HL-60/S4 (cell line): ENCODE measurements around the gene CSNK2A3.
"Not testable (repeated sequence)": the region's sequence is repeated elsewhere in the genome, so short reads cannot be mapped to it uniquely, and the experiment has no call there.

ENCODE experiments used
- in situ Hi-C: fragments of 300-500 bp; cut with MboI; formaldehyde crosslinking; loops from 2 replicates; pipeline ENCODE4 v1.14.3; 2022; ENCODE audit warnings: low sequenced_read_pairs

Gene CSNK2A3

DNA sequence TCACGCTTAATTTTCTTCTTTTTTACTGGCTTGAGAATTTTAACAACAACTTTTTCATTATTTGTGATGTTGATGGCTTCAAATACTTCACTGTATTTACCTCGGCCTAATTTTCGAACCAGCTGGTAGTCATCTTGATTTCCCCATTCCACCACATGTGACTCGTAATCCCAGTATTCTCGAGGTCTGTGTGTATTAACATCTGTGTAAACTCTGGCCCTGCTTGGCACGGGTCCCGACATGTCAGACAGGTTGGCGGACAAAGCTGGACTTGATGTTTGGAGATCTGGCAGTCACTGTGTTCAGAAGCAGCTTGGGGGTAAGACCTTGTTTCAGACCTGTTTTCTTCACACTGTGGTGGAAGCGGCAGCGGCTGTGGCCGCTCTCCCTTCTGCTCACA is at the start of gene CSNK2A3:
CSNK2A3 (minus strand) TSS at position 373 of the 400 bp plus-strand sequence; CDS start at position 242, 131 bp downstream.
- in situ Hi-C loops: not testable (repeated sequence)

- in situ Hi-C loops: no loop called here
Measured at GRCh38 chr11:11401960-11402535, 49.0 kb upstream of the CSNK2A3 start.

DNA sequence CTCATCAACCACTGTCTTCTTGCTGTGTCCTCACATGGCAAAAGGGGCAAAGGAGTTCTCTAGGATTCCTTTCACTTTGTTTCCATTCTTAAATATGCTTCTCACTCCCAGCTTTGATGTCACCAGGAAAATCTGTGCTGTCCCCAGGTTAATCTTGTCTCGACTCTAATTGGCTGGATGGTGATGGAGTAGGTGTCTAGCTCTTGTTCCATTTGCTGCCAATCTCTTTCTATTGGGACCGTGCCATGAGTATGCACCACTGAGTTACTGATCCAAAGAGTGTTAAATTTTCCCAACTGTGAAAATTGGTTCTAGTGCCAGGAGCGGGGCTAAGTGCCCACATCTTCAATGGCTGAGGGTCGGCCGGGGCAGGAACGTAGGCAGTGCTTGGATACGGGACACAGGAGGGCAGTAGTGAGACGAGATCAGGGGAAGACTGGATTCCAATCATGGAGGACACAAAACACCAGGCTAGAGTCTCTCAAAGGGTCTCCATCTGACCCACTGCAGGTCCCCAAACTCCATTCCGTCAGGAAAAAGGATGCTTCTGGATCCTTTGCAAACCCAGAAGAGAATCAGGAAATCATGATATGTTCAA is 47.7 kb upstream of the CSNK2A3 start:
- in situ Hi-C loops: no loop called here

DNA sequence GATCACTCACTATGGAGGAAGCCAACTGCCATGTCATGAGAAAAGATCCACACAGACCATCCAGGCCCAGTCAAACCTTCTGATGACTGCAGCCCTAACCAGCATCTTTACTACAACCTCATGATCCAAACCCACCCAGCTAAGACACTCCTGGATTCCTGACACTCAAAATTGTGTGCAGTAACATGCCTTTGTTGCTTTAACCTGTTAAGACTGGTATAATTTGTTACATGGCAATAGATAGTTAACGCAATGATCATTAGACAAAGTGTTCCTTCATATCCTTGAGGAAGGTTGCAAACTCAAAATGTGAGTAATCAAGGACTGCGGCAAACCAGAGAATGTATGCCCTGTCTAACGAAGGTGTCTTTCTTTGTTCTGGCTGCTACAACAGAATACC is 47.1 kb upstream of the CSNK2A3 start:
- in situ Hi-C loops: no loop called here

DNA sequence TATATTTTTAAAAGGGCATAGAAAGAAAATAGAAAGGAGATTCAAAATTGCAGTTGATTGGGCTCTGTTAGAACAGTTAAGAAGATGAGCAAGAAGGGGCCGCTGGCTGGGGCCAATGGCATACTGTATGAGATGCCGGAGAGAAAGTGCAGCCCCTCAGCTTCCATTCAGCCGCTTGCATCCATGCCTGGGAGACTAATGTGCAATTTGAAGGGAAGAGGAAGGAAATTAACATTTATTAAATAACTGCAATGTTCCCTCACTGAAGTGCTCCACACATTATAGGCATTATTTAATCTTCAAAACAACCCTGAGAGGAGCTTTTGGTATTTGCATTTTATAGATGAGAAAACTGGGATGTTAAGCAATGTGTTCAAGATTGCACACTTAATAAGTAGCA is 44.7 kb upstream of the CSNK2A3 start:
- in situ Hi-C loops: no loop called here

GRCh38 chr11:11397036-11397415 is 44.0 kb upstream of the CSNK2A3 start:
- in situ Hi-C loops: no loop called here

DNA sequence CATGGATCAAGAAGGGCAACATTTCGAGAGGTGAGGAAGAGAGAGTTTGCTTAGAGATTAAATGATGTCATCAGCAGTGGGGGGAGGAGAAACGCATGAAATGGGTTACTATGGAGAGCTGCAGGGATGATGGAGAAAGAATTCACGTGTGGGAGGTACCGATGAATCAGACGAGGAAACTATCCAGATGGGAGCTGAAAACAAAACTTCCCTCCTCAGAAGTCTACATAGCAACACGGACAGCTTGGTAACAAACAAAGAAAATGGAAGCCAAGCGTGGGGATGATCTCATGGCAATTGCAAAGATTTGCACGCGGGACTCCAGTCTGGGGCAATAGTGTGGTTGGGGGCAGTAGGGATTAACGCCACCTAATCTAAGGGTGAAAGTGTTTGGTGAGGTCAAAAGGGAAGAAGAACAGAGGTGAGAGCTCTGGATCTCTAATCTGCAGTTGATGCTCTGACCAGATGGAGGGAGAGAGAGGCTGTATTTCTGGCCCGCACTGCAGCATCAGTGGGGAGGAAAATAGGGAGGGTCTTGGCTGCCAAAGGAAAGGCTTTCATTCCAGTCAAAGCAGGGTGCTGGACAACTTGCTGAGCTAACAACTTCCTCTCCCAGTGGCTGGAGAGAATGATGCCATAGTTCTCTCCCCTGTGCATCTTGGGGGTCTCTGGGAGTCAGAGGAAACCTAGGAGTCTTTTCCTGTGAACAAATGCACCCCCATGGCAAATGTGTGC is 43.4 kb upstream of the CSNK2A3 start:
- in situ Hi-C loops: no loop called here

DNA sequence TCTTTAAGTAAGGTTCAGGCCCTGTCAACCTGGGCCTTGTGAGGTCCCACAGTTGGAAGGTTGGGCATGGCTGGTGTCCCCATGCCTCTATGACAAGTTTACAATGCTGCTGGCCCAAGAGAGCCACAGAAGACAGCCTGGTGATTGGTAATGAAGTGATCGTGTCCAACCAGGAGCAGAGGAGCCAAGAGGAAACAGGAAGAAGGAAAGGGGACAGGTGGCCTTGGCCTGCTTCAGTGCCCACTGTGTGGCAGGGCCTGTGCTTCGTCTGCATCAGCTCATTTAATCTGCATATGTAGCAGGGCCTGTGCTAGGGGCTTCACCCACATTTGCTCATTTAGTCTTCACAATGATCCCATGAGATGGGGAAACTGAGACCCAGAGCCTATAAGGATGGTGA is 42.1 kb upstream of the CSNK2A3 start:
- in situ Hi-C loops: no loop called here

- in situ Hi-C loops: no loop called here
Measured at GRCh38 chr11:11394241-11394640, 41.2 kb upstream of the CSNK2A3 start.

DNA sequence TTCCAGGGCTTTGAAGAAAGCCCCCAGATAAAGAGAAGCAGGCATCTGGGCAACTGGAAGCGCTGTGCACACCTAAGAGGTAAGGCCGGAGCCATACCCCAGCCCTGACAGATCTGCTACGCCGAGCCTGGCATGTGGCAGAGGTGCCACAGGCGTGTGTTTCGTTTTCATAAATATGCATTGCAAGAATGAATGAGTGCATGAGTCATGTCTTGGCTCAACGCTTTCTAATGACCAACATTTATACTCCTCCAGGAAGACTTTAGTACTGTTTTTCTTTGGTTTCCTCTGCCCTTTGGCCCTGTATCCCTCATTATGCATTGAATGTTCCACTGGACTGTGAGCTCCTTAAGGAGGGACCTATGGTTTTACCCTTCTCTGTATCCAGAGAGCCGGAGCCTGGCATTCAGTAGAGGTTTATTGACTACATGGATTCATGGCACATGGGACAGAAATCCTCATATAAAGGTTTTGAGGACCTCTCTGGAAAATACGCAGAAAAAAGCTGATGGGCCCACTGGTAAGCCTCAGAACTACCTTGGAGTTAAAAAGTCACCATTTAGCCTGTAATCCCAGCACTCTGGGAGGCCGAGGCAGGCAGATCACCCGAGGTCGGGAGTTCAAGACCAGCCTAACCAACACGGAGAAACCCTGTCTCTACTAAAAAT is 38.9 kb upstream of the CSNK2A3 start:
- in situ Hi-C loops: no loop called here

GRCh38 chr11:11391169-11391568 is 38.1 kb upstream of the CSNK2A3 start:
- in situ Hi-C loops: no loop called here

DNA sequence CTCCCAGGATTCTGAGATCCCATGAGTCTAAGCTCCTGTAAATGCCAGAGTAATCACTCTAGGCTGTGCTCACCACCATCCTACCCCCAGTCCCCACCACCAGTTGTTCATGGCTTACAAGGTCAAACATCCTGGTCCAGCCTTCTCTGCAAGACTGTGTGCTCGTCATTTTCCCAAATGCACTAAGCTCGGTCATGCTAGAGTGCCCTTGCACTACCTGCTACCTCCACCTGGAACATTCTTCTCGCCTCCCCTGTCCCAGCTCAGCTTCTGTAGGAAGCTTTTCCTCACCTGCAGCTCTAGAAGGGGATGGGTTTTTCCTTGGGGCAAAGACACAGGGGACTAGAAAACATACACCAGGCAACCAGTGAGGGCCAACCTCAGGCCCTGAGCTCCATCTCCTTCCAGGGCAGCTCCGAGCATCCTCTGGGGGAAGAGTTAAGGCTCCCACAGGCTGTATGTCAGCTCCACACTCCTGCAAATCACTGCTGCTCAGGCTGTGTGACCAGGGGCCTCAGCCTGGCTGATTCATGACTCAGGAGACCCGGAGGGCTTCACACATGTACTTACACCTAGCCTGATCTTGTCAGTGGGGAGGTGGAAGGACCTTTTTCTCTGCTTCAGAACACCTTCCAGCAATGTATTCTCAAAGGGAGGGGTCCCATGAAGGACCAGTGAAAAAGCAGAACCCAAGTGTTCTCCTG is 37.2 kb upstream of the CSNK2A3 start:
- in situ Hi-C loops: no loop called here

DNA sequence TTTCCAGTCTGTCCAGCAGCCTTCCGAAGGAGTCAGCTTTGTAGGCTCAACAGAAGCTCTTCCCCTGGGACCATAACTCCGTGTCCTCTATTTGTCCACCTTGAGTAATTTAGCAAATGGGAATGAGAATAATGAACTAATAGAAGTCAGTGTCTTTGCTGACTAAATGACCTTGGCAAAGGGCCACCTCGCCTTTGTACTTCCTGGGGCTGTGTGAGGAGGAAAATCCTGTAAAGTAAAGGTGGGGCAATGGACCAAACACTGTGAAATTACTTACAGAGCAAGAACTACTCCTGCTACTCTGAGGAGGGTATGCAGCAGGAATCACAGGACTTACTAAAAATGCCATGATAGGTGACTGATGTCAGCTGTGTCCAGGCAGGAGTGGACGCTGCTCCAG is 36.2 kb upstream of the CSNK2A3 start:
- in situ Hi-C loops: no loop called here

DNA sequence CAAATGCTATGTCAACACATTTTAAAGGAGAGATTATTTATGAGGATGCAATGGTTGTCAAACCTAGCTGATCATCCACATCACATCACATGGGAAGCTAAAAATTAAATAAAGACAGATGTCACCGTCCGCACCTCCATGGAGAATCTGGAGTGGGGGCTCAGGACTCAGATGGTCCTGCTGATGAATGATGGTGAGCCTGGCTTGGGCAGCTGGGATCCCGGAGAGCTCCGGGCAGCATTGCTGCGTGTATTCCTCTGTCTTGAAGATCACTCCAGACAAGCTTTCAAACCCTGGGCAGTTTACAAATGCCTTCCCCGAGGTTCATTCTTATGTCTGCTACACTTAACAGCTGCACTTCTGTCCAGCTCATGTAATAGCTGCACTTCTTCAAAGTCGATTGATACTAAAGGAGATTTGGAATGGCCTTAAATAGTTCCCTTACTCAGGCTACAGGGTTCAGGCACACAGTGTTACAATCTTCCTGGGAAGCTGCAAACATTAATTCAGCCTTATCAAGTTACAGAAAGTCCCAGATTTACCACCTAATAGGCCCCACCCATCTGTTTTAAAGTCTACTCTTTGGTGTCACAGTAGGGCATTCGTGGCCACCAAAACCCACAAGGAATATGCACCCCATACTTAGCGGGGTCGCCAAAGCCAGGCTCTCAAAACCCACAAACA is 34.7 kb upstream of the CSNK2A3 start:
- in situ Hi-C loops: no loop called here

DNA sequence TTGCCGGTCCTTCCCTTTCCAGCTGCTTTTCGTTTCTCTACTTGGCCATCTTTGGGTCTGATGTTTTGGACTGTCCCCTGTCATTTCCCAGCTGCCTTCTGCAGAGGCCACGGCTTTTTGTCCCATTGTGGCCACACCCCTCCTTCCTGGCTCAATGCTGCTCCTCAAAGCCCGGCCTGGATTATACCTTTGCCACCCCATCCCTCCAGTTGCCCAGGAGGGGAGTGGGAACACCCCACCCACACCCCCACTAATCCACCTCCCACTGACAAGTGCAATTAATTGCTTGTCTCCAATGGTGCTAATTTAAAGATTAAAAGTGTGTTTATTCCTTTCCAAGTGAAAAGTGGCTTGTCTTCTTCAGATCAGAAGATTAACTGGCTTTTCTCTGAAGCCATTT is 34.2 kb upstream of the CSNK2A3 start:
- in situ Hi-C loops: no loop called here

DNA sequence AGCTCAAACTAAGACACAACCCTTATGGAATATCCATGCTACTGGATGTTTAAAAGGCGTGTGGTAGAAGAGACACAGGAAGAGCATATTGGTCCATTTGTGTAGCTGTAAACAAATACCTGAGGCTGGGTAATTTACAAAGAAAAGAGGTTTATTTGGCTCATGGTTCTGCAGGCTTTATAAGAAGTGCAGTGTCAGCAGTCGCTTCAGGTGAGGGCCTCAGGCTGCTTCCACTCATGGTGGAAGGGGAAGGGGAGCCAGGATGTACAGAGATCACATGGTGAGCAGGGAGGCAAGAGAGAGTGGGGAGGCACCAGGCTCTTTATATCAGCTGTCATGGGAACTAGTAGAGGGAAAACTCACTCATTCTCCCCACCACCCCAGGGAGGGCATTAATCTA is 31.8 kb upstream of the CSNK2A3 start:
- in situ Hi-C loops: no loop called here

- in situ Hi-C loops: no loop called here
Measured at GRCh38 chr11:11383995-11384394, 30.9 kb upstream of the CSNK2A3 start.

GRCh38 chr11:11382858-11383532 is 29.9 kb upstream of the CSNK2A3 start:
- in situ Hi-C loops: no loop called here

GRCh38 chr11:11381471-11382105 is 28.5 kb upstream of the CSNK2A3 start:
- in situ Hi-C loops: no loop called here

- in situ Hi-C loops: no loop called here
Measured at GRCh38 chr11:11380883-11381282, 27.8 kb upstream of the CSNK2A3 start.
